ENCODE results near the gene ADAMTS6.
"Not testable (repeated sequence)": the region's sequence is repeated elsewhere in the genome, so short reads cannot be mapped to it uniquely, and the experiment has no call there.

Gene ADAMTS6

GRCh38 chr5:65462139-65462705 is 19.5 kb downstream of the ADAMTS6 start:
- no peak for DNase-seq

- no peak for DNase-seq
These were observed 20.2 kb downstream of the ADAMTS6 start for GRCh38 chr5:65461490-65461889.

GRCh38 chr5:65459995-65460394 is 21.7 kb downstream of the ADAMTS6 start:
- DNase-seq, result no peak

- DNase-seq, result no peak
These were observed 26.7 kb downstream of the ADAMTS6 start for GRCh38 chr5:65455064-65455463.

GRCh38 chr5:65451436-65451835 is 30.3 kb downstream of the ADAMTS6 start:
- no peak for DNase-seq

- no peak for DNase-seq
These were observed 35.0 kb downstream of the ADAMTS6 start for GRCh38 chr5:65446682-65447081.

GRCh38 chr5:65441800-65442199 is 39.9 kb downstream of the ADAMTS6 start:
- DNase-seq, result no peak

- DNase-seq, result no peak
These were observed 41.3 kb downstream of the ADAMTS6 start for GRCh38 chr5:65440456-65440855.

- DNase-seq, result no peak
These were observed 47.6 kb downstream of the ADAMTS6 start for GRCh38 chr5:65434122-65434521.

GRCh38 chr5:65426656-65427055 is 55.1 kb downstream of the ADAMTS6 start:
- no peak for DNase-seq

- no peak for DNase-seq
These were observed 58.1 kb downstream of the ADAMTS6 start for GRCh38 chr5:65423623-65424022.

GRCh38 chr5:65418661-65419060 is 63.1 kb downstream of the ADAMTS6 start:
- no peak for DNase-seq

- no peak for DNase-seq
These were observed 67.9 kb downstream of the ADAMTS6 start for GRCh38 chr5:65413822-65414221.

GRCh38 chr5:65412842-65413241 is 68.9 kb downstream of the ADAMTS6 start:
- DNase-seq, result no peak

- no peak for DNase-seq
These were observed 70.4 kb downstream of the ADAMTS6 start for GRCh38 chr5:65411356-65411755.

- no peak for DNase-seq
These were observed 86.1 kb downstream of the ADAMTS6 start for GRCh38 chr5:65395526-65396155.

- no peak for DNase-seq
These were observed 87.6 kb downstream of the ADAMTS6 start for GRCh38 chr5:65394087-65394486.

- no peak for DNase-seq
These were observed 90.1 kb downstream of the ADAMTS6 start for GRCh38 chr5:65391591-65391990.

GRCh38 chr5:65390208-65390607 is 91.5 kb downstream of the ADAMTS6 start:
- no peak for DNase-seq

- no peak for DNase-seq
These were observed 97.9 kb downstream of the ADAMTS6 start for GRCh38 chr5:65383859-65384258.

GRCh38 chr5:65382582-65382981 is 99.1 kb downstream of the ADAMTS6 start:
- DNase-seq, result no peak

- not testable (repeated sequence) for DNase-seq
These were observed 111.2 kb downstream of the ADAMTS6 start for GRCh38 chr5:65370505-65370904.

- no peak for DNase-seq
These were observed 115.1 kb downstream of the ADAMTS6 start for GRCh38 chr5:65366655-65367054.

GRCh38 chr5:65364907-65365306 is 116.8 kb downstream of the ADAMTS6 start:
- DNase-seq, result no peak

- DNase-seq, result no peak
These were observed 118.2 kb downstream of the ADAMTS6 start for GRCh38 chr5:65363499-65363898.
